PC-9 (cell line): ENCODE measurements around the gene FTO. TPM values are rescaled to one million over a fixed set of nuclear protein-coding genes. Genes with fewer than 3 reads are reported as not detected.

ENCODE experiments used
- BruUV-seq: library from RNA; stranded (reverse); fragments of 400-500 nt; replicated peaks from 2 replicates; lab custom pipeline; 2021; lab: Mats Ljungman, UMichigan
- CTCF ChIA-PET: fragments of 300-600 bp; sonication (Branson Sonifier 250); formaldehyde crosslinking; loops from one replicate; lab custom pipeline; 2022; ENCODE audit warnings: antibody characterized with exemption; lab: Charles Lee
- POLR2A ChIA-PET: fragments of 300-600 bp; sonication (Branson Sonifier 250); formaldehyde crosslinking; loops from one replicate; lab custom pipeline; 2022; ENCODE audit warnings: antibody characterized with exemption; ENCODE audit not compliant: unreplicated experiment; lab: Charles Lee
- DNase-seq, 2 experiments: peaks; one replicate each; pipeline versions ENCODE4 v3.0.0 to v3.0.0-alpha.2; 2015 to 2022; ENCODE audit warnings: mixed read lengths in 1 of 2
- H2AFZ ChIP-seq: fragments of 200-600 bp; sonication (generic); 2 replicates; pipeline ENCODE4 v1.8.1; 2017; ENCODE audit warnings: antibody characterized with exemption
- H3F3A ChIP-seq: fragments of 200-600 bp; sonication (generic); 2 replicates; pipeline ENCODE4 v1.8.1; 2017; ENCODE audit warnings: antibody characterized with exemption, mild to moderate bottlenecking, low read depth; ENCODE audit not compliant: insufficient read depth
- H3K27ac ChIP-seq: fragments of 200-600 bp; sonication (generic); 2 replicates; pipeline ENCODE4 v1.6.1; 2016; ENCODE audit warnings: mixed run types
- H3K27me3 ChIP-seq: fragments of 200-600 bp; sonication (generic); 2 replicates; pipeline ENCODE4 v1.6.1; 2016; ENCODE audit warnings: low read depth, mixed run types; ENCODE audit not compliant: insufficient read depth
- H3K36me3 ChIP-seq: fragments of 200-600 bp; sonication (generic); 2 replicates; pipeline ENCODE4 v1.6.1; 2016; ENCODE audit warnings: low read depth, mixed run types
- H3K4me1 ChIP-seq: fragments of 200-600 bp; sonication (generic); replicated peaks from 2 replicates; pipeline ENCODE4 v1.6.1; 2016; ENCODE audit warnings: mixed run types; ENCODE audit not compliant: insufficient read depth
- H3K4me2 ChIP-seq: fragments of 200-600 bp; sonication (generic); 2 replicates; pipeline ENCODE4 v1.6.1; 2017; ENCODE audit warnings: mixed run types
- H3K4me3 ChIP-seq: fragments of 200-600 bp; sonication (generic); 2 replicates; pipeline ENCODE4 v1.6.1; 2016; ENCODE audit warnings: mixed run types
- H3K79me2 ChIP-seq: fragments of 200-600 bp; sonication (generic); 2 replicates; pipeline ENCODE4 v1.6.1; 2017; ENCODE audit warnings: low read depth, mixed run types
- H3K9me2 ChIP-seq: fragments of 200-600 bp; sonication (generic); 2 replicates; pipeline ENCODE4 v1.8.1; 2017; ENCODE audit warnings: mild to moderate bottlenecking; ENCODE audit not compliant: insufficient read depth
- H3K9me3 ChIP-seq: fragments of 200-600 bp; sonication (generic); 2 replicates; pipeline ENCODE4 v1.8.1; 2016; ENCODE audit warnings: low read depth; ENCODE audit not compliant: insufficient read depth
- H4K20me1 ChIP-seq: fragments of 200-600 bp; sonication (generic); 2 replicates; pipeline ENCODE4 v1.8.1; 2017; ENCODE audit not compliant: insufficient read depth
- EZH2 ChIP-seq: fragments of 200-600 bp; sonication (generic); IDR thresholded peaks from 2 replicates; pipeline ENCODE4 v1.8.0; 2017; ENCODE audit warnings: antibody characterized with exemption, low read depth
- intact Hi-C: fragments of 100-400 bp; cut with micrococcal nuclease; formaldehyde crosslinking; loops from one replicate; pipeline ENCODE4 v1.10.0; 2022; ENCODE audit not compliant: unreplicated experiment
- total RNA-seq: library from RNA; stranded (reverse); gene quantifications from 2 replicates; pipeline ENCODE4 v1.2.3, GENCODE V29; 2021
- TF ChIP-seq, protein P1 (sequence below): fragments of 200-600 bp; sonication (generic); conservative IDR thresholded peaks from 2 replicates; pipeline ENCODE4 v1.6.1; 2017; ENCODE audit warnings: mixed run types, antibody characterized with exemption, mild to moderate bottlenecking, moderate library complexity

FTO gene
- total RNA-seq, 1 experiment from 2014 or later, result 58.1 TPM

DNA sequence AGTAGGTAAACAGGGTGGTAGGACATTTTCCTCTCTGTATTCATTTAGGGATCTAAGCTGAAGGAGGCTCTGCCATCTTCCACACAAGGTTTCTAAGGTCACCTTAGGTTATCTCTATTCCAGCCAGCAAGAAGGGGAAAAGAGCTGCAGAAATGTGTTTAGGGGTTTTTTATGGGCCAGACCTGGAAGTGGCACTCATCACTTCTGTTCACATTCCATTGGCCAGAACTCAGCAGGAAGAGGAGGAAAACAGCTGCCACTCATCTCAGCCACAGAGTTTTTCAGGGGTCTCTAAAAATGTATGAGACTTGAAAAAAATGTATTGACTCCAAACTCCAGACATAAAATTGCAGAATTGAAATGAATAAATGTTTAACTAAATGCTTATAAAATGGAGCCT, 65.8 kb downstream of the FTO start:
- no peaks in the 10 kb centered on the region for H3K9me2 ChIP-seq
- no peak overlapping the region for H3K27ac ChIP-seq
- H4K20me1 ChIP-seq, result no peaks in the 10 kb centered on the region
- no peak overlapping the region for H3K4me2 ChIP-seq
- H3K4me1 ChIP-seq, result peaks cover 62% of the 10 kb centered on the region
- no TSS peak for BruUV-seq
- no peaks in the 10 kb centered on the region for H3K36me3 ChIP-seq
- ChIA-PET CTCF (no interaction called here), POLR2A (no interaction called here)
- no peaks in the 10 kb centered on the region for H3K27me3 ChIP-seq
- H3K9me3 ChIP-seq, result no peaks in the 10 kb centered on the region
- intact Hi-C loops, result loop anchor here (2.0 to 10.0 kb wide), 4 partner anchors 653 to 1701 kb away; no protein-coding TSS in a partner anchor
- H3F3A ChIP-seq, result peaks cover 20% of the 10 kb centered on the region
- peaks cover 38% of the 10 kb centered on the region for H3K79me2 ChIP-seq
- TF ChIP-seq, protein P1, sequence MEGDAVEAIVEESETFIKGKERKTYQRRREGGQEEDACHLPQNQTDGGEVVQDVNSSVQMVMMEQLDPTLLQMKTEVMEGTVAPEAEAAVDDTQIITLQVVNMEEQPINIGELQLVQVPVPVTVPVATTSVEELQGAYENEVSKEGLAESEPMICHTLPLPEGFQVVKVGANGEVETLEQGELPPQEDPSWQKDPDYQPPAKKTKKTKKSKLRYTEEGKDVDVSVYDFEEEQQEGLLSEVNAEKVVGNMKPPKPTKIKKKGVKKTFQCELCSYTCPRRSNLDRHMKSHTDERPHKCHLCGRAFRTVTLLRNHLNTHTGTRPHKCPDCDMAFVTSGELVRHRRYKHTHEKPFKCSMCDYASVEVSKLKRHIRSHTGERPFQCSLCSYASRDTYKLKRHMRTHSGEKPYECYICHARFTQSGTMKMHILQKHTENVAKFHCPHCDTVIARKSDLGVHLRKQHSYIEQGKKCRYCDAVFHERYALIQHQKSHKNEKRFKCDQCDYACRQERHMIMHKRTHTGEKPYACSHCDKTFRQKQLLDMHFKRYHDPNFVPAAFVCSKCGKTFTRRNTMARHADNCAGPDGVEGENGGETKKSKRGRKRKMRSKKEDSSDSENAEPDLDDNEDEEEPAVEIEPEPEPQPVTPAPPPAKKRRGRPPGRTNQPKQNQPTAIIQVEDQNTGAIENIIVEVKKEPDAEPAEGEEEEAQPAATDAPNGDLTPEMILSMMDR, result no peak
- TF ChIP-seq EZH2, result no peak
- no peak overlapping the region for H3K4me3 ChIP-seq
- no peak for DNase-seq
- H2AFZ ChIP-seq, result no peak overlapping the region

- Histone ChIP-seq H3K27me3 (no peaks in the 10 kb centered on the region), H3F3A (peaks cover 25% of the 10 kb centered on the region), H3K27ac (no peak overlapping the region), H3K9me3 (no peaks in the 10 kb centered on the region), H2AFZ (no peak overlapping the region), H3K79me2 (peaks cover 34% of the 10 kb centered on the region), H3K36me3 (no peaks in the 10 kb centered on the region), H3K9me2 (no peaks in the 10 kb centered on the region), H3K4me1 (peaks cover 71% of the 10 kb centered on the region), H3K4me2 (no peak overlapping the region), H4K20me1 (no peaks in the 10 kb centered on the region), H3K4me3 (no peak overlapping the region)
- intact Hi-C loops, result loop anchor here (10.0 kb wide), 1 partner anchor 1484 kb away; no protein-coding TSS in a partner anchor
- no TSS peak for BruUV-seq
- ChIA-PET CTCF (no interaction called here), POLR2A (no interaction called here)
- TF ChIP-seq, protein P1, result no peak
- no peak for TF ChIP-seq EZH2
- no peak for DNase-seq
Measured at GRCh38 chr16:53770641-53771040, 66.7 kb downstream of the FTO start.

DNA sequence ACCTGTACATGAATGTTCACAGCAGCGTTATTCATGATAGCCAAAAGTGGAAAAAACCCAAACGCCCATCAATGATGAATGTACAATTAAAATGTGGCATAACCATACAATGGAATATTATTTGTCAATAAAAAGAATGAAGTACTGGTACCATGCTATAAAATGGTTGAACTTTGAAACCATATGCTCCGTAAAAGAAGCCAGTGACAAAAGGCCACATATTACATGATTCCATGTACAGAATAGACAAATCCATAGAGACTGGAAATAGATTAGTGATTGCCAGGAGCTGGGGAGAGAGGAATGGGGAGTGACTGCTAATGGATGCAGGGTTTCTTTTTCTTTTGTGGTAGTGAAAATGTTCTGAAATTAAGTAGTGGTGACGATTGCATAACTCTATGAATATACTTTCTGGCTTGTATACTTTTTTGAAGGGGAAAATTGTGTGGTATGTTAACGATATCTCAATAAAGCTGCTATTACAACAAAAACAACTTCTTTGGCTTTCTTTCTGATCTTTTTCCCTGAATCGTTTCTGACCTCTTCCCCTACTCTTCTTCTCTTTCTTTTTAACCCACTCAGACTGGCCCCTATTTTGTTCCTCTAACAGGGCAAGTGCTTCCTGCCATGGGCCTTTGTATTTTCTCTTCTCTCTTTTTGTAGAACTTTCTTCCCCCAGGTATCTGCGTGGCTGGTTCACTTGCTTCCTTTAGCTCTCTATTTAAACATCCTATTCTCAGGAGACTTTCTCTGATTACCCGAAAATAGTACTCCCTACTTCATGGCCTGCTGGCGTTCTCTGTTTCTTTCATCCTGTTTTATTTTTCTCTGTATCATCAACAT, 67.9 kb downstream of the FTO start:
- DNase-seq, result no peak
- peaks cover 38% of the 10 kb centered on the region for H3F3A ChIP-seq
- BruUV-seq, result no TSS peak
- no peak overlapping the region for H2AFZ ChIP-seq
- TF ChIP-seq, protein P1, result no peak
- no peak for TF ChIP-seq EZH2
- no peaks in the 10 kb centered on the region for H3K36me3 ChIP-seq
- H3K4me3 ChIP-seq, result no peak overlapping the region
- H3K4me1 ChIP-seq, result peaks cover 75% of the 10 kb centered on the region
- H3K9me3 ChIP-seq, result no peaks in the 10 kb centered on the region
- H4K20me1 ChIP-seq, result no peaks in the 10 kb centered on the region
- H3K27me3 ChIP-seq, result no peaks in the 10 kb centered on the region
- peaks cover 32% of the 10 kb centered on the region for H3K79me2 ChIP-seq
- no peaks in the 10 kb centered on the region for H3K9me2 ChIP-seq
- POLR2A ChIA-PET, result no interaction called here
- CTCF ChIA-PET, result no interaction called here
- H3K27ac ChIP-seq, result no peak overlapping the region
- intact Hi-C loops, result loop anchor here (2.0 to 10.0 kb wide), 3 partner anchors 175 to 1483 kb away; no protein-coding TSS in a partner anchor
- H3K4me2 ChIP-seq, result no peak overlapping the region
